Keratinocyte (primary cell): ENCODE results near the gene B4GALT7. TPM values are rescaled to one million over a fixed set of nuclear protein-coding genes. Genes with fewer than 3 reads are reported as not detected.

Source experiments
- DNase-seq: peaks from one replicate; pipeline ENCODE4 v3.0.0-alpha.2; 2011; ENCODE audit warnings: low read depth, missing footprints, low spot score
- FAIRE-seq: peaks from 2 replicates; lab custom pipeline; 2011; peaks lifted over from hg19 to GRCh38; lab: Jason Lieb, UNC
- H2AFZ ChIP-seq: 2 replicates; pipeline ENCODE4 v1.6.0; 2012; ENCODE audit warnings: low read length, control low read depth, inconsistent platforms; ENCODE audit not compliant: control insufficient read depth
- H3K27ac ChIP-seq: 2 replicates; pipeline ENCODE4 v1.5.1; 2011; ENCODE audit warnings: low read length; ENCODE audit not compliant: control insufficient read depth, insufficient read depth
- H3K27me3 ChIP-seq: 3 replicates; pipeline ENCODE4 v1.6.0; 2011; ENCODE audit warnings: low read length; ENCODE audit not compliant: control insufficient read depth, insufficient read depth; ENCODE audit errors: extremely low read depth
- H3K36me3 ChIP-seq, 2 experiments: 2 replicates in 1 of 2; 3 replicates in 1 of 2; pipeline ENCODE4 v1.5.1; 2011; ENCODE audit warnings: low read length in 2 of 2, mild to moderate bottlenecking in 1 of 2; ENCODE audit not compliant: control insufficient read depth in 2 of 2, insufficient read depth in 2 of 2; ENCODE audit errors: extremely low read depth in 1 of 2
- H3K4me1 ChIP-seq: 3 replicates; pipeline ENCODE4 v1.5.1; 2011; ENCODE audit warnings: low read length; ENCODE audit not compliant: control insufficient read depth, insufficient read depth; ENCODE audit errors: extremely low read depth
- H3K4me2 ChIP-seq: 3 replicates; pipeline ENCODE4 v1.6.0; 2011; ENCODE audit warnings: low read depth, low read length; ENCODE audit not compliant: control insufficient read depth, insufficient read depth; ENCODE audit errors: extremely low read depth
- H3K4me3 ChIP-seq, 3 experiments: fragments of 200-600 bp in 1 of 3; sonication (generic) in 1 of 3; 2 replicates in 2 of 3; 3 replicates in 1 of 3; pipeline ENCODE4 v1.5.1; 2011 to 2016; ENCODE audit warnings: low read length in 3 of 3, mild to moderate bottlenecking in 3 of 3, control low read depth in 2 of 3, inconsistent platforms in 1 of 3, low read depth in 1 of 3, mixed read lengths in 1 of 3, mixed run types in 1 of 3, moderate library complexity in 1 of 3; ENCODE audit not compliant: control insufficient read depth in 2 of 3, insufficient read depth in 2 of 3; ENCODE audit errors: extremely low read depth in 1 of 3
- H3K79me2 ChIP-seq: 2 replicates; pipeline ENCODE4 v1.6.0; 2012; ENCODE audit warnings: low read length; ENCODE audit not compliant: control insufficient read depth, insufficient read depth
- H3K9ac ChIP-seq: 3 replicates; pipeline ENCODE4 v1.6.0; 2011; ENCODE audit warnings: low read length; ENCODE audit not compliant: control insufficient read depth, insufficient read depth; ENCODE audit errors: extremely low read depth
- H3K9me1 ChIP-seq: 3 replicates; pipeline ENCODE4 v1.6.0; 2011; ENCODE audit warnings: low read length; ENCODE audit not compliant: control insufficient read depth, insufficient read depth; ENCODE audit errors: extremely low read depth
- H3K9me3 ChIP-seq: 2 replicates; pipeline ENCODE4 v1.5.1; 2012; ENCODE audit warnings: low read depth, low read length; ENCODE audit not compliant: control insufficient read depth
- H4K20me1 ChIP-seq: 3 replicates; pipeline ENCODE4 v1.6.0; 2011; ENCODE audit warnings: low read length; ENCODE audit not compliant: control insufficient read depth, insufficient read depth; ENCODE audit errors: extremely low read depth
- CTCF ChIP-seq, 3 experiments: IDR thresholded peaks in 1 of 3; conservative IDR thresholded peaks in 1 of 3; optimal IDR thresholded peaks in 1 of 3; 2 replicates in 2 of 3; 3 replicates in 1 of 3; pipeline versions ENCODE3 to v1.5.1; 2011; ENCODE audit warnings: low read length in 3 of 3, mild to moderate bottlenecking in 3 of 3, moderate library complexity in 2 of 3, control low read depth in 1 of 3, inconsistent platforms in 1 of 3; ENCODE audit not compliant: insufficient read depth in 2 of 3; ENCODE audit errors: extremely low read depth in 1 of 3
- EZH2 ChIP-seq: IDR thresholded peaks from one replicate; pipeline ENCODE4 v1.6.1; 2012; ENCODE audit warnings: inconsistent platforms, mild to moderate bottlenecking, low read length, moderate library complexity
- dilution Hi-C: fragments of 300-500 bp; cut with MboI; formaldehyde crosslinking; loops from one replicate; pipeline ENCODE4 v1.7.0; 2020; ENCODE audit warnings: low sequenced_read_pairs; ENCODE audit not compliant: extremely low pct_ligation_motif_present
- polyA plus RNA-seq, 5 experiments: library from polyadenylated mRNA; depleted of rRNA in 3 of 5; stranded (reverse) in 3 of 5; stranded (forward) in 1 of 5; unstranded in 1 of 5; fragments of >200 nt; gene quantifications; 1 replicate in 1 of 5; 2 replicates in 3 of 5; 3 replicates in 1 of 5; pipeline versions ENCODE4 v1.2.1 to v1.2.3, GENCODE V29; 2011 to 2012; ENCODE audit warnings: missing spikeins in 2 of 5, low read depth in 1 of 5, low replicate concordance in 1 of 5

B4GALT7 gene
- polyA plus RNA-seq, 1 donor (not counting 4 experiments of a cell fraction or from before 2014, with no cell fraction given) = 15.7 TPM

- no peak for FAIRE-seq
Observed at GRCh38 chr5:177605078-177605477, 5.1 kb downstream of the B4GALT7 start.

GRCh38 chr5:177605667-177606066, 5.7 kb downstream of the B4GALT7 start:
- no peak for TF ChIP-seq CTCF (optimal IDR thresholded peaks at IDR 0.05 in 1 of 3, IDR thresholded peaks at IDR 0.05 in 1 of 3, conservative IDR thresholded peaks at IDR 0.05 in 1 of 3; ENCODE audit: extremely low read depth in 1 of 3, insufficient read depth in 2 of 3, low read length in 3 of 3)
- TF ChIP-seq EZH2 = no peak
- H3K27ac ChIP-seq = no peak overlapping the region
- no peaks in the 10 kb centered on the region for H4K20me1 ChIP-seq
- no peaks in the 10 kb centered on the region for H3K9me3 ChIP-seq
- no peak for FAIRE-seq
- H3K4me1 ChIP-seq = peaks cover 7% of the 10 kb centered on the region
- dilution Hi-C loops = no loop called here
- H2AFZ ChIP-seq = no peak overlapping the region
- H3K27me3 ChIP-seq = no peaks in the 10 kb centered on the region
- no peak overlapping the region for H3K4me2 ChIP-seq
- DNase-seq = no peak
- H3K36me3 ChIP-seq = peaks cover 4 to 22% of the 10 kb centered on the region in 2 experiments
- H3K4me3 ChIP-seq = no peak overlapping the region
- peaks cover 5% of the 10 kb centered on the region for H3K79me2 ChIP-seq
- no peaks in the 10 kb centered on the region for H3K9me1 ChIP-seq
- H3K9ac ChIP-seq = no peak overlapping the region

More at GRCh38 chr5:177605078-177605477, 5.1 kb downstream of the B4GALT7 start:
- no peaks in the 10 kb centered on the region for H3K27me3 ChIP-seq
- no peak overlapping the region for H3K27ac ChIP-seq
- TF ChIP-seq EZH2 (no peak), CTCF (optimal IDR thresholded peaks at IDR 0.05 in 1 of 3, IDR thresholded peaks at IDR 0.05 in 1 of 3, conservative IDR thresholded peaks at IDR 0.05 in 1 of 3; ENCODE audit: extremely low read depth in 1 of 3, insufficient read depth in 2 of 3, low read length in 3 of 3) (no peak)
- H3K79me2 ChIP-seq = peaks cover 8% of the 10 kb centered on the region
- H4K20me1 ChIP-seq = no peaks in the 10 kb centered on the region
- no peaks in the 10 kb centered on the region for H3K9me1 ChIP-seq
- DNase-seq = no peak
- H3K9me3 ChIP-seq = no peaks in the 10 kb centered on the region
- no peak overlapping the region for H3K9ac ChIP-seq
- no peak overlapping the region for H2AFZ ChIP-seq
- dilution Hi-C loops = no loop called here
- no peak overlapping the region for H3K4me3 ChIP-seq
- peaks cover 4 to 22% of the 10 kb centered on the region in 2 experiments for H3K36me3 ChIP-seq
- H3K4me1 ChIP-seq = peaks cover 7% of the 10 kb centered on the region
- H3K4me2 ChIP-seq = no peak overlapping the region
